OCI-LY1 (cell line): Measurements from ENCODE around the gene PTPRF.

ENCODE experiments used
- CTCF ChIP-seq: fragments of 200-600 bp; sonication (generic), shearing (Covaris generic); IDR thresholded peaks from 2 replicates; pipeline ENCODE4 v1.5.1; 2017; ENCODE audit warnings: mild to moderate bottlenecking, antibody characterized with exemption, low read length, moderate library complexity, mixed read lengths
- EZH2 ChIP-seq: fragments of 200-600 bp; sonication (generic), shearing (Covaris generic); IDR thresholded peaks from 2 replicates; pipeline ENCODE4 v1.8.0; 2017; ENCODE audit warnings: borderline replicate concordance, mixed run types, mild to moderate bottlenecking, antibody characterized with exemption, low read length, moderate library complexity, mixed read lengths

- TF ChIP-seq CTCF, result no peak
- no peak for TF ChIP-seq EZH2
These were observed 16.9 kb downstream of the PTPRF start for GRCh38 chr1:43547538-43548072.
